Stimulated activated CD4-positive, alpha-beta T cell treated with anti-CD3 and anti-CD28 coated beads, Interleukin-12 subunit alpha, Interleukin-12 subunit beta, amount 100 ng/mL, for 48 hours (primary cell): ENCODE measurements around the gene AMBRA1.
"Not testable (repeated sequence)": the region's sequence is repeated elsewhere in the genome, so short reads cannot be mapped to it uniquely, and the experiment has no call there.

Experiments
- DNase-seq, 3 donors: peaks; one replicate each; pipeline ENCODE4 v3.0.0-alpha.2; 2020; ENCODE audit warnings: low read depth in 2 of 3, low spot score in 1 of 3

Gene AMBRA1

GRCh38 chr11:46535688-46536087, 58.1 kb downstream of the AMBRA1 start:
- DNase-seq = no peak

GRCh38 chr11:46534711-46535110, 59.1 kb downstream of the AMBRA1 start:
- no peak for DNase-seq

- DNase-seq = no peak
These were observed 60.3 kb downstream of the AMBRA1 start for GRCh38 chr11:46533396-46534100.

- no peak for DNase-seq
These were observed 63.8 kb downstream of the AMBRA1 start for GRCh38 chr11:46529928-46530574.

- peak; percentile 58 to 74 (median 63) for DNase-seq
These were observed 64.5 kb downstream of the AMBRA1 start for GRCh38 chr11:46529095-46529905.

- DNase-seq = peak in 2 of 3 donors; percentile 8 to 16
These were observed 65.3 kb downstream of the AMBRA1 start for GRCh38 chr11:46528445-46529094.

- DNase-seq = no peak
These were observed 66.2 kb downstream of the AMBRA1 start for GRCh38 chr11:46527591-46528130.

- no peak for DNase-seq
These were observed 67.3 kb downstream of the AMBRA1 start for GRCh38 chr11:46526216-46527215.

- DNase-seq = no peak
These were observed 69.5 kb downstream of the AMBRA1 start for GRCh38 chr11:46524201-46524770.

GRCh38 chr11:46523290-46523689, 70.5 kb downstream of the AMBRA1 start:
- DNase-seq = no peak

GRCh38 chr11:46522682-46523281, 71.0 kb downstream of the AMBRA1 start:
- DNase-seq = no peak

- no peak for DNase-seq
These were observed 71.7 kb downstream of the AMBRA1 start for GRCh38 chr11:46521961-46522681.

GRCh38 chr11:46520971-46521745, 72.7 kb downstream of the AMBRA1 start:
- DNase-seq = no peak

- no peak for DNase-seq
These were observed 74.5 kb downstream of the AMBRA1 start for GRCh38 chr11:46519351-46519750.

- DNase-seq = not testable (repeated sequence)
These were observed 74.9 kb downstream of the AMBRA1 start for GRCh38 chr11:46518928-46519327.

GRCh38 chr11:46514370-46514769, 79.5 kb downstream of the AMBRA1 start:
- DNase-seq = no peak

- no peak for DNase-seq
These were observed 79.9 kb downstream of the AMBRA1 start for GRCh38 chr11:46513934-46514342.
